Measurements from ENCODE around the gene GLB1L3.
"Not testable (repeated sequence)": the region's sequence is repeated elsewhere in the genome, so short reads cannot be mapped to it uniquely, and the experiment has no call there.

The GLB1L3 gene

DNA sequence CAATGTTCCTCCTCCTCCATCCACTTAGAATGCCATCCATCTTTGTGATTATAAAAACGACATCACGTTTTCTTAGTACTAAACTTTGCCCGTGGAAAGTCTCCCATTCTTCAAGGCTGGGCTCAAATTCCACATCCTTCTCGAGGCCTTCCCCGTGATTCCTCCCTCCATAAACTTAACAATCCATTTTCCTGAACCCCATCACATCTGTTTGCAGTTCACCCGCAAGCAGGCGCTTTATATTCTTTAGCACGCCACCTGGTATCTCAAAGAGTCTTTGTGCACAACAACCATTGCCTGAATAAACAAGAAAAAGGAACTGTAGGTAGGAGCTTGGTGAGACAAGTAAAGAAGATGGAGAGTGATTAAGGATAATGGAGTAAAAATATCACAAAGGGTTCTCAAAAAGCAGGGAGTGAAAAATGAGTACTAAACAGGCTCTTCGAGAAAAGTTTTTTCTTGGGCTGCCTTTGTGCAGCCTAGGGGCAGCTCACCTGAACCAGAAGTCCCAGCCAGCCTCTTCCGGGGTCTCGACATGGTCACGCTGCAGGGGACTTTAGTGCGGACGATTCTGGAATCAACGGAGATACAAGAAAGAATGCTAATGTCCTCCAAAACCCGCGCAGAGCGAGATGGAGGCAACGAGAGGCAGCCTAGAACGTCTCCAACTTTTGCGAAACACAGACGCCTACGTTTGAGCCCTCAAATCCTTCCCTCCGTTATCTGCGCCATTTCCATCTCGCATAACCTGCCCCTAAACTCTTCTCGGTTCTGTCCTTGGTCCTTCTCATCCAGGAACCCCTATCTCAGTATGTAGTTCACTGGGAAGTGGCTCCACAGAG is 23.6 kb upstream of the GLB1L3 start:
- no peak for DNase-seq (ENCODE audit: low read depth)

DNA sequence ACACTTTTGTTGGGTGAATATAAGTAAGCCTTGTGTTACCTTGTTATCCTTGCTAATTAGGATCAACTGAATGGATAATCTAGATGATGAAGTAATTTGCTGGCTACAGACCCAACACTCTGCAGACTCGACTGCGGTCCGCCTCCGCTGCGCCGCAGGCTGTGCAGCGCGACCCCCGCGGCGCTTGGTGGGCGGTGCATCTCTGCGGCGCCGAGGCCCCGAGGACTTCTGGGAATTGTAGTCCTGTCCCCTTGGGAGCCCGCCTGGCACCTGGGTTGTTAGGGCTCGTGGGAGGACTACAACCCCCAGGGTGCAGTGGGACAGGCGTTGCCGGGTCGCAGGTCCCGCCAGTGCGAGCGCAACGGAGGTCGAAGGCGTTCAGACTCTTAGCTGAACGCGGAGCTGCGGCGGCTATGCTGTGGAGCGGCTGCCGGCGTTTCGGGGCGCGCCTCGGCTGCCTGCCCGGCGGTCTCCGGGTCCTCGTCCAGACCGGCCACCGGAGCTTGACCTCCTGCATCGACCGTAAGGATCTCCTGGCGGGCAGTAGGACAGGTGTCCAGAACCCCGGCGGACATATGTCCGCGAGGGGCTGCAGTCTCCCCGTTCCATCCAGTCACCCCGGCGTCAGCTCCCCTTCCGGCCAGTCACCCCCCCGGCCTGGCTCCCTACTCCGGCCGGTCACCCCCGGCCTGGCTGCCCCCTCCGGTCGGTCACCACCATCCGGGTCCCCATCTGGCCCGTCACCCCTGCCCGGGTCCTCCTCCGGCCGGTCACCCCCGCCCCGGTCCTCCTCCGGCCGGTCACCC is 22.8 kb upstream of the GLB1L3 start, which contains the start of the genes ACAD8 and THYN1:
Gene ACAD8, plus strand, starts transcription at position 381 of the 806 bp plus-strand sequence. Its CDS starts 33 bp downstream, at position 414.
Gene THYN1, minus strand, starts transcription at position 165 of the 806 bp plus-strand sequence. CDS start 470 bp downstream, outside the sequence.
- DNase-seq (ENCODE audit: low read depth), result peak; percentile 92

DNA sequence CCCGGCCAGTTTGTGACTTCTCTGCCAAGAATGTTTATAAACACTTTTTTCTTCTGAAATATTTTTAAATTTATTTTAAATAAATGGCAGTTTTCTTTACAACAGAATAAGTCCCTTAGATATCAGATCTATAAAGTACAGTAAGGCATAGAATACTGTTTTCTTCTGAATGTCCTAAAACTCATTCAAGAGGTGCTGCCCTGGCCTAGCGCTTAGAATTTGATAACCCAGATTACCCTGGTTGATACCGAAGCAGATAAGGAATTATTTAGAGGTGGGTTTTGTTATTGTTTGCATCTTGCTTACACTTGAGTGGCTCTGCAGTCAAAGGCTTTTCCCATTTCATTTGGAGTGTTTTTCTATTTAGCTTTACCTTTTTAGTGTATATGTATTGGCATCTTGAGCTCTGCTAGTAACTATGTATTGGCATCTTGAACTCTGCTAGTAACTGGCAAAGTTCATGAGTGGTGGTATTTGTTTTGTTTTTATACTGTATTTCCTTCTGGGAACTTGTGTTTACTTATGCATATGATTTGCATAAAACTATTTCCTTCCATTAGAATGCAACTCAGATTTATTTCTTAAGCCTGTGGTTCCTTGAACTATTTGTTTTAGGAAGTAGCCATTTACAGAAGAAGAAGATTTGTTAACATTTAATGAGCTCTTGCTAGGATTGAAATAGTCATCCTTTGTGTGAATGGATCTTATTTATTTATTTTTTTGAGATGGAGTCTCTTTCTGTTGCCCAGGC is 21.6 kb upstream of the GLB1L3 start:
- no peak for DNase-seq (ENCODE audit: low read depth)

DNA sequence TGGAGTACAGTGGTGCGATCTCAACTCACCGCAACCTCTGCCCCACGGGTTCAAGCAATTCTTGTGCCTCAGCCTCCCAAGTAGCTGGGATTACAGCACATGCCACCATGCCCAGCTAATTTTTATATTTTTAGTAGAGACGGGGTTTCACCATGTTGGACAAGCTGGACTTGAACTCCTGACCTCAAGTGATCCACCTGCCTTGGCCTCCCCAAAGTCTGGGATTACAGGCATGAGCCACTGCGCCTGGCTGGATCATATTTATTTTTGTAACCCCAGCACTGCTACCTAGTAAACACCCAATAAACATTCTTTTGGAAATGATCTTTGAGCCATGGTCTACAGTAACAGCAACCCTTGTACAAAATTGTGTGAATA is 21.0 kb upstream of the GLB1L3 start:
- not testable (repeated sequence) for DNase-seq (ENCODE audit: low read depth)

GRCh38 chr11:134257101-134257500 is 19.1 kb upstream of the GLB1L3 start:
- DNase-seq (ENCODE audit: low read depth), result no peak

DNA sequence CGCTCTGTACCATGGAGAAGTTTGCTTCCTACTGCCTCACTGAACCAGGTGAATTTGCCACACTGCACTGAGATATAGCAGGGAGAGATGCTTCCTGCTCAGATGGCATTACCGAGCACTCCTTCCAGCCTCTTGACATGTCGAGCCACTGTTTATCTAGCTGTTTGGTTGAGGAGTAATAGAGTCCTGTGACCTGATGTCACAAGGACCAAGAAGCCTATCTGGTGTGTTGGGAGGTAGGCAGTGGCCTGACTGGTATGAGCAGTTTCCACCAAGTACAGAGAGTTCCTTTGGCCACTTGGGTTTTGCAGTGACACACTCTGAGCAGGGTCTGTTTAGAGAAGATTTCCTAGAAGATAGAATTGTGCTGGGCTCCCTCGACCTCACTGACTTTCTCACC is 17.6 kb upstream of the GLB1L3 start:
- no peak for DNase-seq (ENCODE audit: low read depth)

DNA sequence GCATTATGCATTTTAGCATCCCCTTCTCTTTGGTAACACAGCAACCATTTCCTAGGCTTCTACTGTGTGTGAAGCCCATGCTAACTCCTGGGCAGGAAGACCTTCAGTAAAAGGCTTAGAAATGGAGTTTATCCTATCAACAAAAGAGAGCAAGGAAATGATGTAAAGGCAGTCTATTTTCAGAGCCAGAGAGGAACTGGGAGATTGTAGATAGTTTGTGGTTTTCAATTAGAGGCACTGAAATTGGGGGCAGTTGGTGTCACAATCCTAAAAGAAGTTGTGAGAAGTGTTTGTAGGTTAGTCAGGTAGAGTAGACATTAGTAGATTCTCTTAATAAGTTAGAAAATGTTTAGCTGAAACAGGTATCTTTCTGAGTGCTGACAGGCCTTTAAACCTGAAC is 15.7 kb upstream of the GLB1L3 start:
- DNase-seq (ENCODE audit: low read depth), result no peak

GRCh38 chr11:134260983-134261382 is 15.2 kb upstream of the GLB1L3 start:
- no peak for DNase-seq (ENCODE audit: low read depth)

GRCh38 chr11:134261626-134262488 is 14.3 kb upstream of the GLB1L3 start:
- no peak for DNase-seq (ENCODE audit: low read depth)

- DNase-seq (ENCODE audit: low read depth), result no peak
These were observed 11.0 kb upstream of the GLB1L3 start for GRCh38 chr11:134264966-134265764.

DNA sequence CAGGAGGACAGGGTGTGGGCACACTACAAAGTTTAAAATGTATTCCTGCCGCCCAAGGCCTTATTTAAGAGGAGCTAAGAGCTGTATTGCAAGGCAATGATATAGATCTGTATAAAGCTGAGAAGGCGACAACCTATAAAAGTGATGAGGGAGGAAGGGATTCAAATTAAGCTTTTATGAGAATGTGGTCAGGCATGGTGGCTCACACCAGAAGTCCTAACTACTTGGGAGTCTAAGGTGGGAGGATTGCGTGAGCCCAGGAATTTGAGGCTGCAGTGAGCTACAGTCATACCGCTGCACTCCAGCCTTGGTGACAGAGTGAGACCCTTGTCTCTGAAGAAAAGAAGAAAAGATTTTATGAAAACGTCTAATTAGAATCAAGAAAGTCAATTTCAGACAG is 9.7 kb upstream of the GLB1L3 start:
- DNase-seq (ENCODE audit: low read depth), result no peak

DNA sequence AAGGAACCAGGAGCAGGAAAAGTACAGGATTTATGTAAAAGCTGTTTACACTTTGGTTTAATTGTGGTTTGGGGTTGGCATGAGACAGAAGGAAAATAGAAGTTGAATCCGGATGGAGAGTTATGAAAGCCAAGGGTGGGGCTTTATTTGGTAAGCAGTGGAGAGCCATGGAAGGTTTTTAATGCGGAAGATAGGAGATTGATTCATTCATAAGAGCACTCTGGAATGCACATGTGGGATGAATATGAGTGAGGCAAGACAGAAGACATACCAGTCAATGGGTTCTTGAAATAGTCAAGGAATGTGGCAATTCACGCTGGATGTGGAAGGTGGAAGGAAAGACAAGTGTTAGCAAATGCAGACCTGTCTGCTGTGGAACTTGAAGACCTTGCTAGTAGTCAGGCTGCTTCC is 9.3 kb upstream of the GLB1L3 start:
- no peak for DNase-seq (ENCODE audit: low read depth)

- no peak for DNase-seq (ENCODE audit: low read depth)
These were observed 8.7 kb upstream of the GLB1L3 start for GRCh38 chr11:134267461-134267860.

GRCh38 chr11:134267966-134268365 is 8.2 kb upstream of the GLB1L3 start:
- no peak for DNase-seq (ENCODE audit: low read depth)

DNA sequence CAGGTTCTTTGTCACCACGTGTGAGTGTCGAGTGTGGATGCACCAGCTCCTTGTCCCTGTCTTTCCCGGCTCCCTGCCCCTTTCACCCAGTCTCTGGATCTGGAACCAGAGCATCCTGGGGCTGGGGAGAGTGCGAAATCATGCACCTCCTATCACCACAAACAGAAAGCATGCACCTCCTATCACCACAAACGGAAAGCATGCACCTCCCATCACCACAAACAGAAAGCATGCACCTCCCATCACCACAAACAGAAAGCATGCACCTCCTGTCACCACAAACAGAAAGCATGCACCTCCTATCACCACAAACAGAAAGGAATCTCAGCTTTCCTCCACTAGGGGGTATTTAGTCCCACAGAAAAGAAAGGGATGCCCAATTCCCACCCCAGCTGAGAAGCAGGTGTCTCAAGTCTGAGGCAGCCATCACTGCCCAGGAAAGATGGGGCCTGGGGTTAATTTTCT is 5.9 kb upstream of the GLB1L3 start:
- no peak for DNase-seq (ENCODE audit: low read depth)

DNA sequence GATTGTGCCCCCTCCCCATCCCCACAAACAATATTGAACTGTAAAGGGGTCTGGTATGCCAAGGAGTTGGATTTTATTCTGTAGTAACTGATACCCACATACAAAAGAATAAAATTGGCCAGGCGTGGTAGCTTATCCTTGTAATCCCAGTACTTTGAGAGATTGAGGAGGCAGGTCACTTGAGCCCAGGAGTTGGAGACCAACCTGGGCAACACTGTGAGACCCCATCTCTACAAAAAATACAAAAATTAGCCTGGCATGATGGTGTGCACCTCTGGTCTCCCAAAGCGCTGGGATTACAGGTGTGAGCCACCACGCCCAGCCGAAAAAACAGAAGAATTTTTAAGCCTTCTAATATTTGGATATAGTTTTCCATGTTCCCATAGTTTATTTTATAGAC is 4.2 kb upstream of the GLB1L3 start:
- DNase-seq (ENCODE audit: low read depth), result no peak

- DNase-seq (ENCODE audit: low read depth), result no peak
These were observed 3.5 kb upstream of the GLB1L3 start for GRCh38 chr11:134272381-134273316.

GRCh38 chr11:134273317-134273712 is 2.9 kb upstream of the GLB1L3 start:
- DNase-seq (ENCODE audit: low read depth), result no peak

DNA sequence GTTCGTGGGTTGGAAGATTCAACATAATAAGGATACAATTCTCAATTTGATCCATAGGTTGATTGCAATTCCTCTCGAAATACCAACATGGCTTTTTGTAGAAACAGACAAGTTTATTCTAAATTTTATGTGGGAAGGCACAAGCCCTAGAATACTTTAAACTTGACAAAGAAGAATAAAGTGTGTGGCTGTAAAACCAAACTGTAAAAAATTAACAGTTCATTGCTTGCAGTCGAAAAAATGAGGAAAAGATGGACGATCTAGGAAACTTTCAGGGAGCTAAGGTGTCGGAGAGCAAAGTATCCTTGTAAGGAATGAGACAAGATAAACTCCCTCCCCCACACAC is 1.0 kb upstream of the GLB1L3 start:
- DNase-seq (ENCODE audit: low read depth), result no peak
